Liver (tissue), 9 donors: Measurements from ENCODE around the gene PSMD12. TPM values are rescaled to one million over a fixed set of nuclear protein-coding genes. Genes with fewer than 3 reads are reported as not detected.

ENCODE experiments used
- DNase-seq: peaks from one replicate; pipeline ENCODE4 v3.0.0-alpha.2; 2017; ENCODE audit warnings: low spot score
- H3K27ac ChIP-seq, 2 donors: one replicate each; pipeline ENCODE4 v1.7.0; 2013; ENCODE audit warnings: inconsistent platforms in 2 of 2, low read length in 2 of 2, control low read depth in 1 of 2, low read depth in 1 of 2, mild to moderate bottlenecking in 1 of 2
- H3K27me3 ChIP-seq, 4 donors: one replicate each; pipeline versions ENCODE4 v1.6.1 to v1.7.0; 2013; ENCODE audit warnings: low read length in 3 of 4, inconsistent platforms in 1 of 4, mild to moderate bottlenecking in 1 of 4, moderate library complexity in 1 of 4; ENCODE audit not compliant: control insufficient read depth in 4 of 4, insufficient read depth in 4 of 4
- H3K36me3 ChIP-seq, 4 donors: one replicate each; pipeline versions ENCODE4 v1.6.1 to v1.7.0; 2013; ENCODE audit warnings: low read length in 3 of 4, mild to moderate bottlenecking in 3 of 4, low read depth in 1 of 4, moderate library complexity in 1 of 4; ENCODE audit not compliant: control insufficient read depth in 4 of 4, insufficient read depth in 3 of 4
- H3K4me1 ChIP-seq, 4 donors: one replicate each; pipeline versions ENCODE4 v1.6.1 to v1.7.0; 2013; ENCODE audit warnings: low read length in 3 of 4, mild to moderate bottlenecking in 3 of 4, moderate library complexity in 1 of 4; ENCODE audit not compliant: control insufficient read depth in 4 of 4, insufficient read depth in 4 of 4
- H3K4me3 ChIP-seq, 3 donors: one replicate each; pipeline versions ENCODE4 v1.6.1 to v1.7.0; 2013; ENCODE audit warnings: low read length in 3 of 3, control low read depth in 1 of 3, low read depth in 1 of 3, mild to moderate bottlenecking in 1 of 3
- H3K9ac ChIP-seq, 2 donors: one replicate each; pipeline ENCODE4 v1.7.0; 2013; ENCODE audit warnings: low read length in 2 of 2, mild to moderate bottlenecking in 2 of 2, moderate library complexity in 2 of 2, control low read depth in 1 of 2, low read depth in 1 of 2
- H3K9me3 ChIP-seq, 4 donors: one replicate each; pipeline versions ENCODE4 v1.6.1 to v1.7.0; 2013; ENCODE audit warnings: low read length in 3 of 4; ENCODE audit not compliant: control insufficient read depth in 4 of 4
- EGR1 ChIP-seq, 2 donors: IDR thresholded peaks; 2 replicates each; pipeline ENCODE4 v1.6.1; 2016 to 2018; ENCODE audit warnings: antibody characterized with exemption in 2 of 2, low read depth in 2 of 2
- FOXA1 ChIP-seq: IDR thresholded peaks from 2 replicates; pipeline ENCODE4 v1.6.1; 2016; ENCODE audit warnings: antibody characterized with exemption
- FOXA2 ChIP-seq: IDR thresholded peaks from 2 replicates; pipeline ENCODE4 v1.6.1; 2016; ENCODE audit warnings: antibody characterized with exemption
- GABPA ChIP-seq, 2 donors: IDR thresholded peaks in 1 of 2; conservative IDR thresholded peaks in 1 of 2; 2 replicates each; pipeline ENCODE4 v1.6.1; 2016; ENCODE audit warnings: antibody characterized with exemption in 2 of 2, mild to moderate bottlenecking in 1 of 2, moderate library complexity in 1 of 2
- HNF4A ChIP-seq, 2 donors: conservative IDR thresholded peaks; 2 replicates each; pipeline ENCODE4 v1.6.1; 2016; ENCODE audit warnings: antibody characterized with exemption in 2 of 2, mild to moderate bottlenecking in 2 of 2
- HNF4G ChIP-seq: IDR thresholded peaks from 2 replicates; pipeline ENCODE4 v1.6.1; 2016; ENCODE audit warnings: antibody characterized with exemption
- JUND ChIP-seq, 2 donors: IDR thresholded peaks; 2 replicates each; pipeline ENCODE4 v1.6.1; 2016; ENCODE audit warnings: antibody characterized with exemption in 2 of 2
- NR2F2 ChIP-seq: IDR thresholded peaks from 2 replicates; pipeline ENCODE4 v1.6.1; 2016; ENCODE audit warnings: antibody characterized with exemption
- RAD21 ChIP-seq, 2 donors: IDR thresholded peaks; 2 replicates each; pipeline ENCODE4 v1.6.1; 2016; ENCODE audit warnings: antibody characterized with exemption in 2 of 2, mild to moderate bottlenecking in 2 of 2
- RXRA ChIP-seq, 2 donors: IDR thresholded peaks; 2 replicates each; pipeline ENCODE4 v1.6.1; 2017 to 2018; ENCODE audit warnings: antibody characterized with exemption in 2 of 2, mild to moderate bottlenecking in 1 of 2
- SP1 ChIP-seq: IDR thresholded peaks from 2 replicates; pipeline ENCODE4 v1.6.1; 2018; ENCODE audit warnings: antibody characterized with exemption, mild to moderate bottlenecking
- TAF1 ChIP-seq: conservative IDR thresholded peaks from 2 replicates; pipeline ENCODE4 v1.6.1; 2016; ENCODE audit warnings: antibody characterized with exemption, mild to moderate bottlenecking
- YY1 ChIP-seq: IDR thresholded peaks from 2 replicates; pipeline ENCODE4 v1.6.1; 2016; ENCODE audit warnings: antibody characterized with exemption, mild to moderate bottlenecking
- WGBS: extraction: QIAGEN DNeasy Blood & Tissue Kit; methylation state at CpG from one replicate; pipeline ENCODE4 v1.1.7; 2013; 5-methylcytosine and 5-hydroxymethylcytosine counted together
- polyA plus RNA-seq, 2 donors: library from polyadenylated mRNA; stranded (reverse) in 1 of 2; unstranded in 1 of 2; fragments of 200-250 nt in 1 of 2; fragments of >200 nt in 1 of 2; fragmentation: Nextera tagmentation in 1 of 2; extraction: Ambion mirVana in 1 of 2; gene quantifications; one replicate each; pipeline versions ENCODE4 v1.2.1 to v1.2.3, GENCODE V29; 2013 to 2015
- total RNA-seq, 2 donors: library from RNA; depleted of rRNA; stranded (reverse); fragments of >200 nt; gene quantifications; one replicate each; pipeline ENCODE4 v1.2.3, GENCODE V29; 2014
- TF ChIP-seq, protein P1 (sequence below): IDR thresholded peaks from 2 replicates; pipeline ENCODE4 v1.6.1; 2016; ENCODE audit warnings: antibody characterized with exemption
- TF ChIP-seq, protein P2 (sequence below): IDR thresholded peaks from 2 replicates; pipeline ENCODE4 v1.6.1; 2016; ENCODE audit warnings: antibody characterized with exemption
- TF ChIP-seq, protein P3 (sequence below): fragments of 150-350 bp; IDR thresholded peaks from 2 replicates; pipeline ENCODE4 v1.5.1; 2017; ENCODE audit warnings: improper control_type of control experiment, low read depth, low read length; ENCODE audit not compliant: missing input control
- TF ChIP-seq, protein P4 (sequence below): IDR thresholded peaks from 2 replicates; pipeline ENCODE4 v1.6.1; 2016; ENCODE audit warnings: antibody characterized with exemption, mild to moderate bottlenecking
- donor health status: healthy.
- donor health status: healthy.
- donor health status: healthy.
- donor health status: healthy.
- donor health status: healthy.

PSMD12 gene
- total and polyA plus RNA-seq, 4 donors: 17.3 to 34.0 (median 25.7) TPM

DNA sequence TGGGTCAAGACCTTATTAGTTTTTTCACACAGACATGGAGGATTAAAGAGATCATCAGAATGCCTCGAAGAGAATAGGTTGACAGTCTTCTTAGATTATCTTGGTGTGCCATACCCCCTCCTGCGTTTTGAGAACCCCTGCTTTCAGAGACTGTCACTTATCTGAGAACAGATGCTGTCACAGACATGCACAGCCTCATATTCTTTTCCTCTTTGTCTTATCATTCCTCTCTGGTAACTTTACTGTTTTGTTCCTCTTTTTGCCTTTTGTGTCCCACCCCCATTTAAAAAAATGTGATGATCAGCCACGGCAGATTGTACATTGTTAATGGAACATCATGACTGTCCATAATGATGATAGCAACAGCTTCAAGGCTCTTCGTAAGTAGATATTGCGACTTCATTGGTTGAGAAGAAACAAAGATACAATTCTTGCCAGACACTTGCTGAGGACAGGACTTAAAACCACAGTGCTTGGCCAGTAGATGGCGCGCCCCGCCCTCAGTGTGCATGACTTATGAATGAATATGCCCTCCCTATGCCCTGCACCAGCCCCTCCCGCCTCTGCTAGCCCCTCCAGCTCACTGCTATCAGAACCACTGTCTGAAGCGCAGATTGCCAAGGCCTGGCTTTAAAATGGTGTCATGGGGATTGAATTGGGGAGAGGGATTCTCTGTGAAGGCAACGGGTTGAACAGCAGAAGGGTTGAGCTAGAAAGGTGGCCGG, 8.1 kb upstream of the PSMD12 start (continued):
- TF ChIP-seq, protein P1, sequence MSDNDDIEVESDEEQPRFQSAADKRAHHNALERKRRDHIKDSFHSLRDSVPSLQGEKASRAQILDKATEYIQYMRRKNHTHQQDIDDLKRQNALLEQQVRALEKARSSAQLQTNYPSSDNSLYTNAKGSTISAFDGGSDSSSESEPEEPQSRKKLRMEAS: no peak
- TF ChIP-seq, protein P2, sequence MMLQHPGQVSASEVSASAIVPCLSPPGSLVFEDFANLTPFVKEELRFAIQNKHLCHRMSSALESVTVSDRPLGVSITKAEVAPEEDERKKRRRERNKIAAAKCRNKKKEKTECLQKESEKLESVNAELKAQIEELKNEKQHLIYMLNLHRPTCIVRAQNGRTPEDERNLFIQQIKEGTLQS: no peak
- TF ChIP-seq JUND (IDR thresholded peaks at IDR 0.05) (no peak), RAD21 (IDR thresholded peaks at IDR 0.05) (peak; percentile 97), NR2F2 (no peak), GABPA (IDR thresholded peaks at IDR 0.05 in 1 of 2, conservative IDR thresholded peaks at IDR 0.05 in 1 of 2) (no peak), FOXA1 (no peak), FOXA2 (no peak), RXRA (IDR thresholded peaks at IDR 0.05) (peak in 1 of 2 donors; percentile 45)
- TF ChIP-seq, protein P3, sequence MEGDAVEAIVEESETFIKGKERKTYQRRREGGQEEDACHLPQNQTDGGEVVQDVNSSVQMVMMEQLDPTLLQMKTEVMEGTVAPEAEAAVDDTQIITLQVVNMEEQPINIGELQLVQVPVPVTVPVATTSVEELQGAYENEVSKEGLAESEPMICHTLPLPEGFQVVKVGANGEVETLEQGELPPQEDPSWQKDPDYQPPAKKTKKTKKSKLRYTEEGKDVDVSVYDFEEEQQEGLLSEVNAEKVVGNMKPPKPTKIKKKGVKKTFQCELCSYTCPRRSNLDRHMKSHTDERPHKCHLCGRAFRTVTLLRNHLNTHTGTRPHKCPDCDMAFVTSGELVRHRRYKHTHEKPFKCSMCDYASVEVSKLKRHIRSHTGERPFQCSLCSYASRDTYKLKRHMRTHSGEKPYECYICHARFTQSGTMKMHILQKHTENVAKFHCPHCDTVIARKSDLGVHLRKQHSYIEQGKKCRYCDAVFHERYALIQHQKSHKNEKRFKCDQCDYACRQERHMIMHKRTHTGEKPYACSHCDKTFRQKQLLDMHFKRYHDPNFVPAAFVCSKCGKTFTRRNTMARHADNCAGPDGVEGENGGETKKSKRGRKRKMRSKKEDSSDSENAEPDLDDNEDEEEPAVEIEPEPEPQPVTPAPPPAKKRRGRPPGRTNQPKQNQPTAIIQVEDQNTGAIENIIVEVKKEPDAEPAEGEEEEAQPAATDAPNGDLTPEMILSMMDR: peak; percentile 82

DNA sequence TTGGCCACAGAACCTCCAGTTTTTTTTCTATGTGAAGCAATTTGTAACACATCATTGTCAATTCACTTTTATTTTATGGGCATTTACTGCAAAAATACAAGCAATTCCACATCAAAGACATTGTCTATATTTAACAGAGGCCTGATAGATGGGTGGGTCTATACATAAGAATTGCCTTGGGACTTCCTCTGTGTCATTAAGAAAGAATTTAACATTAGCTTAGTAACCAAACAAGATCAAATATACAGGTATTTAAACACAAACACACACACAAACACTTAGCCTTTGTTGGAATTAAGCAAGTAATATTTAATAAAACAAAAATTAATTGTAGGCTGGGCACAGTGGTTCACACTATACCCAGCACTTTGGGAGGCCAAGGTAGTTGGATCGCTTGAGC, 6.4 kb upstream of the PSMD12 start:
- Histone ChIP-seq H3K9me3 (no peaks in the 10 kb centered on the region), H3K9ac (no peak overlapping the region), H3K4me3 (no peak overlapping the region), H3K27ac (no peak overlapping the region), H3K36me3 (no peaks in the 10 kb centered on the region), H3K4me1 (peaks cover 2 to 18% (median 10%) of the 10 kb centered on the region in 4 donors), H3K27me3 (no peaks in the 10 kb centered on the region)
- DNase-seq: no peak
- TF ChIP-seq HNF4A (conservative IDR thresholded peaks at IDR 0.05) (no peak), TAF1 (no peak), FOXA1 (no peak), RXRA (IDR thresholded peaks at IDR 0.05) (no peak), FOXA2 (no peak), YY1 (no peak), HNF4G (no peak), SP1 (no peak), EGR1 (IDR thresholded peaks at IDR 0.05; ENCODE audit: low read depth in 2 of 2) (no peak), NR2F2 (no peak)
- TF ChIP-seq, protein P4, sequence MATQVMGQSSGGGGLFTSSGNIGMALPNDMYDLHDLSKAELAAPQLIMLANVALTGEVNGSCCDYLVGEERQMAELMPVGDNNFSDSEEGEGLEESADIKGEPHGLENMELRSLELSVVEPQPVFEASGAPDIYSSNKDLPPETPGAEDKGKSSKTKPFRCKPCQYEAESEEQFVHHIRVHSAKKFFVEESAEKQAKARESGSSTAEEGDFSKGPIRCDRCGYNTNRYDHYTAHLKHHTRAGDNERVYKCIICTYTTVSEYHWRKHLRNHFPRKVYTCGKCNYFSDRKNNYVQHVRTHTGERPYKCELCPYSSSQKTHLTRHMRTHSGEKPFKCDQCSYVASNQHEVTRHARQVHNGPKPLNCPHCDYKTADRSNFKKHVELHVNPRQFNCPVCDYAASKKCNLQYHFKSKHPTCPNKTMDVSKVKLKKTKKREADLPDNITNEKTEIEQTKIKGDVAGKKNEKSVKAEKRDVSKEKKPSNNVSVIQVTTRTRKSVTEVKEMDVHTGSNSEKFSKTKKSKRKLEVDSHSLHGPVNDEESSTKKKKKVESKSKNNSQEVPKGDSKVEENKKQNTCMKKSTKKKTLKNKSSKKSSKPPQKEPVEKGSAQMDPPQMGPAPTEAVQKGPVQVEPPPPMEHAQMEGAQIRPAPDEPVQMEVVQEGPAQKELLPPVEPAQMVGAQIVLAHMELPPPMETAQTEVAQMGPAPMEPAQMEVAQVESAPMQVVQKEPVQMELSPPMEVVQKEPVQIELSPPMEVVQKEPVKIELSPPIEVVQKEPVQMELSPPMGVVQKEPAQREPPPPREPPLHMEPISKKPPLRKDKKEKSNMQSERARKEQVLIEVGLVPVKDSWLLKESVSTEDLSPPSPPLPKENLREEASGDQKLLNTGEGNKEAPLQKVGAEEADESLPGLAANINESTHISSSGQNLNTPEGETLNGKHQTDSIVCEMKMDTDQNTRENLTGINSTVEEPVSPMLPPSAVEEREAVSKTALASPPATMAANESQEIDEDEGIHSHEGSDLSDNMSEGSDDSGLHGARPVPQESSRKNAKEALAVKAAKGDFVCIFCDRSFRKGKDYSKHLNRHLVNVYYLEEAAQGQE: no peak
- TF ChIP-seq, protein P3: no peak
- TF ChIP-seq, protein P1: no peak
- 96% methylated on average over 1 of the region's 1 CpG for WGBS
